Loucy (cell line): ENCODE measurements around the gene IGFBPL1.

Experiments
- EZH2phosphoT487 ChIP-seq: fragments of 200-600 bp; IDR thresholded peaks from 2 replicates; pipeline ENCODE4 v1.6.1; 2018; ENCODE audit warnings: antibody characterized with exemption, mild to moderate bottlenecking, moderate library complexity, borderline replicate concordance
- TF ChIP-seq, protein P1 (sequence below): fragments of 200-600 bp; sonication (generic); conservative IDR thresholded peaks from 2 replicates; pipeline ENCODE4 v1.5.1; 2014; ENCODE audit warnings: mild to moderate bottlenecking, antibody characterized with exemption, low read length

GRCh38 chr9:38431116-38431515 is 6.9 kb upstream of the IGFBPL1 start:
- TF ChIP-seq, protein P1, sequence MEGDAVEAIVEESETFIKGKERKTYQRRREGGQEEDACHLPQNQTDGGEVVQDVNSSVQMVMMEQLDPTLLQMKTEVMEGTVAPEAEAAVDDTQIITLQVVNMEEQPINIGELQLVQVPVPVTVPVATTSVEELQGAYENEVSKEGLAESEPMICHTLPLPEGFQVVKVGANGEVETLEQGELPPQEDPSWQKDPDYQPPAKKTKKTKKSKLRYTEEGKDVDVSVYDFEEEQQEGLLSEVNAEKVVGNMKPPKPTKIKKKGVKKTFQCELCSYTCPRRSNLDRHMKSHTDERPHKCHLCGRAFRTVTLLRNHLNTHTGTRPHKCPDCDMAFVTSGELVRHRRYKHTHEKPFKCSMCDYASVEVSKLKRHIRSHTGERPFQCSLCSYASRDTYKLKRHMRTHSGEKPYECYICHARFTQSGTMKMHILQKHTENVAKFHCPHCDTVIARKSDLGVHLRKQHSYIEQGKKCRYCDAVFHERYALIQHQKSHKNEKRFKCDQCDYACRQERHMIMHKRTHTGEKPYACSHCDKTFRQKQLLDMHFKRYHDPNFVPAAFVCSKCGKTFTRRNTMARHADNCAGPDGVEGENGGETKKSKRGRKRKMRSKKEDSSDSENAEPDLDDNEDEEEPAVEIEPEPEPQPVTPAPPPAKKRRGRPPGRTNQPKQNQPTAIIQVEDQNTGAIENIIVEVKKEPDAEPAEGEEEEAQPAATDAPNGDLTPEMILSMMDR: no peak
- TF ChIP-seq EZH2phosphoT487: no peak
